GM23248 (cell line): Measurements from ENCODE around the gene PRODH2.

Source experiments
- EZH2 ChIP-seq: fragments of 200-600 bp; sonication (generic); IDR thresholded peaks from 2 replicates; pipeline ENCODE4 v1.6.1; 2018; ENCODE audit warnings: antibody characterized with exemption, mild to moderate bottlenecking; ENCODE audit not compliant: insufficient read depth, poor library complexity, severe bottlenecking
- EZH2phosphoT487 ChIP-seq: fragments of 200-600 bp; sonication (generic); IDR thresholded peaks from 2 replicates; pipeline ENCODE4 v1.6.1; 2018; ENCODE audit warnings: antibody characterized with exemption, moderate library complexity, mild to moderate bottlenecking, low read depth; ENCODE audit not compliant: insufficient read depth

DNA sequence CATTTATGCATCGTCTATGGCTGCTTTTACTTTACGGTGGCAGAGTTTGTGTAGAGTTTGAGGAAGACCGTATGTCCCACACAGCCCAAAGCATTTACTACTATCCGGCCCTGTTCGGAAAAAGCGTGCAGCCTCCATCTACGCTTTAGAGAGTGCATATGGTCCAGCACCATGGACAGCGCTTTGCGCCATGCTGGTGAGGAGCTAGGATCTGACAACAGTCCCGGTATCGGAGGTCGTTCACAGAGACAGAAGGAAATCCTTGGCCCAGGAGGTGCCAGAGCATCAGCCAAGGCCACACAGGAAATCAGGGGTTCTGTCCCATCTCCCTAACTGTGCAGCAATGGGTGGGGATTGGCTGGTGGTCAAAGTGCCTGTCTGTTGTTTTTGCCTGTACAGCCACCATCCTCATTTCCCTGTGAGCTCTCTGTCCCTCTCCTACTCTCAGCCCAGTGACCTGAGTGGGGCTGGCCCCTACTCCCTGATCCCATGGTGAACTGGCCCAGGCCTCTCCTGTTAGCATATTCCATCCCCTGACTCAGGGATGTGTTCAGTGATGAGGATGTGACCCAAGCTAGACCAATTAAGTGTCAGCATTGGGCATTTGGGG, 16.2 kb upstream of the PRODH2 start:
- TF ChIP-seq EZH2 (no peak), EZH2phosphoT487 (no peak)
